Stimulated activated CD8-positive, alpha-beta memory T cell treated with anti-CD3 and anti-CD28 coated beads, Interleukin-4, amount 100 ng/mL, for 1 hour (primary cell): ENCODE data around the gene ATAT1.
"Not testable (repeated sequence)": the region's sequence is repeated elsewhere in the genome, so short reads cannot be mapped to it uniquely, and the experiment has no call there.

ENCODE experiments used
- DNase-seq, 2 donors: peaks; one replicate each; pipeline ENCODE4 v3.0.0-alpha.2; 2020; ENCODE audit warnings: low read depth in 2 of 2, low spot score in 1 of 2

The ATAT1 gene

DNA sequence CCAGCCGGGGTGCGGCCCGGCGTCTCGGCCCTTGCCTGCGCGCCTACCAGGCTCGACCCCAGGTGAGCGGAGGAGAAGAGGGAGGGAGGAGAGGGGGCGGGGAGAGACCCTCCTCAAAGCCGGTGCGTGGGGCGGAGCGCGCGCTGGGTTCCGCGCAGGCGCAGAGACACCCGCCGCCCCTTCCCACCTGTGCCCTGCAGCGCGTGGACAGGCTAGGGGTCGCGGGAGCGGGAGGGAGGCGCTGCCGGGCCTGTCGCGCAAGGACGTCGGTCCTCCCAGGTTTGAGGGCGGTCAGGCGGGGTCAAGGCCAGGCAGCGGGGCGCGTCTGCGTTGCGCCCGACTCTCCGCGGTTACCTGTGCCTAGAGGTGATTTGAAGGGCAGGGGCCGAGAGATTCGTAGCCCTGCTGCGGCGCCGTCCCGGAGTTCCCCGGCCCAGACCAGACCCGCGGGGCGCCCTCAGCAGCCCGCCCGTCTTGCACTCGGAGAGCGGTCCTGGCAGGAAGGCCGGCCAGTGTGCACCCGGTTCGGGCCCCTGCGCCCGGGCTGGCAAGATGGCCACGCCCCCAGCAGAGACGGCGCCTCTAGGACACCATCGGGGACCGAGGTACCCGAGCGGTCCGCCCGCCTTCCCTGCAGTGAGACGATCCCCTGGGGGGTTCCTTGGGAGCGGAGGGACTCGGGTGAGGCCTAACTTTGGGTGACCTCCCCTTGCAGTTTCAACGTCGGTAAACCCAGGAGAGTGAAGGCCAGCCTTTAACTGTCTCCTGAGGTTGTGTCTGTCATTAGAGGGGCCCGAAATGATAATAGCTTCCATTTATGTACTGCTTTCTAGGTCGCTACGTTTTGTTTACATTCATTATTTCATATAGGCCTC is 20.8 kb downstream of the ATAT1 start:
- DNase-seq = peak; percentile 52 to 54

DNA sequence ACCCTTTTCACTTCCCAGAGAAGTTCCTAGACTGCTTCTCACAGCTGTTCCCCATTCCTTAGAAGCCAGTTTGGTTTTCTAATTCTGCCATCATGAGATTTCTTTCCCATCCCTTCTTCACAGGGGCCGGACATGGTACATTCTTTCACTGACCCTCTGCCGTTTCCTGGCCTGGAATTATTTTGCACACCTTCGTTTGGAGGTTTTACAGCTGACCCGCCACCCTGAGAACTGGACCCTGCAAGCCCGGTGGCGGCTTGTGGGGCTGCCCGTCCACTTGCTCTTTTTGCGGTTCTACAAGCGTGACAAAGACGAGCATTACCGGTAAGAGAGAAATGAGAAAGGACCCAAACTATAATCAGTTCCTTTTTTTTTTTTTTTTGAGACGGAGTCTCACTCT is 24.5 kb downstream of the ATAT1 start:
- DNase-seq = no peak

DNA sequence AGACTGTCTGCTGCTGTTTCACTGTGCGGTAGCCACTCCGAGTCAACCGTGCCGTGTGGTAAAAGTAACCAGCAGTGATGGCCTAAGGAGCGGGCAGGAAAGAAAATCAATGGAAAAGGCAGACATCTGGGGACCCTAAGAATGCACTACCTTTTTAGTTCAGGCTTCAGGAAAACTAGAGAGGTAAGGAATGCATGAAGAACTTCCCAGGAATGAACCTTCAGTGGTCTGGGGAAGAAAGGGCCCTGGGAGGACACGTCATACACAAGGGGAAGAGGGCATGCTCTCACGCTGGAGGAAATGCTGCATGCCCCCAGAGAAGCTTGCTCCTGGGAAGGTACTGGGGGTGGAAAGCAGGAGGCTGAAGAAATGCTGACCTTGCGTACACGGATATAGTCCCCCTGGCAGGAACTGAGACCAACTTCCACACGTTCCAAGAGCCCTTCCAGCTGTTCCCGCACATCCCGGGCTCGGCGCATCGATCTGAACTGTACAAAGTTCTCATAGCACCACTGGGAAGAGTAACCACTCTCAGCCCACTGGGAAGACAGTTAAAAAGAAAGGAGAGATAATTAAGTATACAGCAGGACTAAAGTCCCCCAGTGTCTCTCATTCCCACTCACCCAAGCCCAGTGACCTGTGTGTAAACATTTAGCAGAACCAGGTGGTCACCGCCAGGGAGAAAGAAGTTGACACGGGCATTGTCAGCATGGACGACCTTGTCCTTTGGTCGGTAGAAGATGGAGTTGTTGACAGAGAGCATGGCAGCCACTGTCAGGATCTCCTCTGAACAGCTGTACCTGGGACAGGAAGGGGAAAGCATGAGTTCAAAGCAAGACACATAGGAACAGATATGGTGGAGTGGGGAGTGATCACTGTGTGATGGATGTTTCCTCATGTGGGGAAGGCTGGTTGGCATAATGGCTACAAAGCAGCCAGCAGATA is 28.4 kb downstream of the ATAT1 start:
- DNase-seq = no peak

DNA sequence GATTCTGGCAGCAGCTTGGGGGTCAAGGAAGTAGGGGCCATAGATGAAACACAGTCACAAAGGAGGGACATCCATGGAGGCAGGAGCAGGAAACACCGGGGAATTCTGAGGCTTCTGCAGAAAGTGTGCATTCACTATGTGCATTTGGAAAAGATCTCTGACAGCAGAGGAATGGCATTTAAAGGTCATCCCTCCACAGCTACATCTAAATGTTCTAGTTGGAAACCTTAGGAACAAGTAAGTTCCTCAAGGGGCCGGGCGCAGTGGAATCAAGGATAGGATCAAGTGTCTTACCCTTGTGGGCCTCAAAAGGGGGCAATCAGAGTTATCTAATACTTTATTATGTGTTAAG is 29.0 kb downstream of the ATAT1 start:
- no peak for DNase-seq

DNA sequence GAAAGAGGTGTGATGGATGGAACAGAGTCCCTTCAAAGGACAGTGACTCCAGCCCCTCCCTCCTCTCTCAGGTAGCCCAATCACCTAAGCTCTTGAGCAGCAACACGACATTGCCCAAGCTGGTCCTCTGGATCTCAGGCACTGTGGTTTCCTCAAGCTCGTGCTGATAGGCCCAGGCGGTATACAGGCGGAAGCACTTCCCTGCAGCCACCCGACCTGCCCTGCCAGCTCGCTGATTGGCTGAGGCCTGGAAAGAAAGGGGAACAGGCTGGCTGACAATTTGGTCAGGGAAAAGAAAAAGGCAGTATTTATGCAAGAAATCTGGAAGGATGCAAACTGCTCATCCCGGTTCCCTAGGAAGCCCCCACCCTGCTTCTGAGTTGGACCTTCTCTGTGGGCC is 29.8 kb downstream of the ATAT1 start:
- no peak for DNase-seq

DNA sequence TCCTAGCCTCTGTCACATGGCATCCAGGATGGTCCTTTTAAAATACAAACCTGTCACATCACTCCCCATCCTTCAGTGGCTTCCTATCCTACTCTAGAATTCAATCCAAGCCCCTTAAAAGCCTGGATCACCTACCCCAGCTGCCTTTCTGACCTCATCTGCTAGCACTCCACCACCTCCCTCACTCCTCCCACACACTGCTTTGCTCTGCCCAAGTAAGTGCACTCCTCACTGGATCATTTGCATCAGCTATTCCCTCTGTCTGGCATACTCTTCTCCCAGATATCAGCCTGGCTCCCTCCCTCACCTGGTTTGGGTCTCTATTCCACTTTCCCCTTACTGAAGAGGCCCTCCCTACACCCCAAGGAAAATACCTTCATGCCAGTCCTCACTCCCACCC is 30.8 kb downstream of the ATAT1 start:
- no peak for DNase-seq

DNA sequence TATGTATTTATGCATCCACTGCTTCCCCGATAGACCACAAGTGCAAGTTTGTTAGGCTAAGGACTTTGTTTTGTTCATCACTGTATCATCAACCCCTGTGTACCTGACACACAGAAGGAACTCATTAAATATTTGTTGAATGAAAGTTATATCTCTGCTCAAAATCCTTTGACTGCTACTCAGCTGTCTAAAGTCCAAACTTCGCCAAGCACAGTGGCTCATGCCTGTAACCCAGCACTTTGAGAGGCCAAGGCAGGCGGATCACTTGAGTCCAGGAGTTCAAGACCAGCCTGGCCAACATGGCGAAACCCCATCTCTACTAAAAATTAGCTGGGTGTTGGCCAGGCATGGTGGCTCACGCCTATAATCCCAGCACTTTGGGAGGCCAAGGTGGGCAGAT is 31.2 kb downstream of the ATAT1 start:
- DNase-seq = not testable (repeated sequence)

DNA sequence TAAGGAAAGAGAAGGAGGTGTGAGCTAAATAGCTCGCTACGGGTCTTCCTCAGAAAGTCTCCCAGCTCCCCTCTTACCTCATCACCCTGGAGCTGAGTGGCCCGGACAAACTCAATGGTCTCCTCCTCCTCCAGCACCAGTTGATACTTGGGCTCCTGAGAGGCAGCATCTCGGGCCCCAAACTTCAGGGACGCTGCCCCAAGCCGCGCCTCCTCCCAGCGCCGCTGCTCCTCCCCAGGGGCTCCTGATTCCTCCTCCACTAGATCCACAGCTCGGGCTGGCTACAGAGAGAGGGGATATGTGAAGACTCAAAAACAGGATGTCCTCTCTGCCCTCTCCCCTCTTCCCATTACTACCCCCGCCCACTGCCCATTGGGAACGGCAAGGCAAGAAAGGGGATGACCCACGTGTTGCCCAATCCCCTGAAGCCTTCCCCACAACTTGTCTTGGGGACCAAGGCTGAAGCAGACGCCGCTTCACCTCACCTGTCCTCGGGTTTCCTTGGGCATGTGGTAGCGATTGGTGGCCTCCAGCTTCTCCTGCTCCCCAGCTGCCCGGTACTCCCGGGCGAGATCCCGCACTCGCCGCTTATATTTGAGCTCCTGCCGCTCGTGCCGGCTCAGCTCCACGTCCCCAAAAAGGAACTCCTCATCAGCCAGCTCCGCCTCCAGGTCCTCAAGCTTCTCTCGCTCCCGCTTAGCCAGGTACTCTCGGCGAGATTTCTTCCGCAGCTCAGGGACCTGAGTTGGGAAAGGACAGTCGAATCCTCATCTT is 38.5 kb downstream of the ATAT1 start:
- no peak for DNase-seq

DNA sequence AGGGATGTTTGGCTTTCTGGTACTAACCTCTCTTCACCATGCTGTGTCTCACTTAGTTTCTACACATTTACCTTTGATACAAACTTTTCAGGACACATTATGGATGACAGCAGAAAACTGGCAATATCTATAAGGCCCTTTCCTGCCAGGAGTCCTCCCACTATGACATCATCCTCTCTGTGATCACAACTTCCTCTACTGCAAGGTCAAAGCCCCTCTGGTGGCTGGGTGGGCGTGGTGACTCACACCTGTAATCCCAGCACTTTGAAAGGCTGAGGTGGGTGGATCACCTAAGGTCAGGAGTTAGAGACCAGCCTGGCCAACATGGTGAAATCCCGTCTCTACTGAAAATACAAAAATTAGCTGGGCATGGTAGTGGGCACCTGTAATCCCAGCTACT is 39.6 kb downstream of the ATAT1 start:
- DNase-seq = not testable (repeated sequence)

DNA sequence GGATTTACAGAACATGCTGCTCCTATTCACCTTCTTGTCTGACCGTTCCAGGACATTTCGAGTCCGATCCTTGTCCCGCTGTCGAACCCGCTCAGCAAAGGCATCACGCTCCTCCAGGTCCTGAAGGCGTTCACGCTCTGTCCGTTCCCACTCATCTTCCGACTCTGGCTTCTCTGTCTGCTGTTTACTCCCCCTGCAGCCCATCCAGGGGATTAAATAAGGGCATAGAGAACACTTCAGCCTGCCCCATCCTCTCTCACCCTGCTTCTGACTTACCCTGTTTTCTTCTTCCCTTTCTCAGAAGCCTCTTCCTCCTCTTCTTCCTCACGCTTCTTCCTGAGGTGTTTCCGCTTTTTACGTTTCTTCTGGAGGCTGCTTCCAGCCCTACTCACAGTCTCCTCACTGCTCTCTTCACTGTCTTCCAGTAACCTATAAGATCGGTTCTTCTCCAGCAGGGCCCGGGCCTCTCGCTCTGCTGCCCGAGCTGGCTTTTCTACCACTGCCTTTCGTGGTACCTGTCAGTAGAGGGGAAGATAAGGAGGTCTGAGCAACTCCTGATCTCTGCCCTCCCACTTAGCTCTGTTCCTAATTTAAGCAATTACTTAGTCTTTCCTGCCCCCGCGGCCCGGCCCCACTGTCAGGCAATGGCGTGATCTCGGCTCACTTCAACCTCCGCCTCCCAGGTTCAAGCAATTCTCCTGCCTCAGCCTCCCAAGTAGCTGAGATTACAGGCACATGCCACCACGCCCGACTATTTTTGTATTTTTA is 44.3 kb downstream of the ATAT1 start:
- DNase-seq = no peak

DNA sequence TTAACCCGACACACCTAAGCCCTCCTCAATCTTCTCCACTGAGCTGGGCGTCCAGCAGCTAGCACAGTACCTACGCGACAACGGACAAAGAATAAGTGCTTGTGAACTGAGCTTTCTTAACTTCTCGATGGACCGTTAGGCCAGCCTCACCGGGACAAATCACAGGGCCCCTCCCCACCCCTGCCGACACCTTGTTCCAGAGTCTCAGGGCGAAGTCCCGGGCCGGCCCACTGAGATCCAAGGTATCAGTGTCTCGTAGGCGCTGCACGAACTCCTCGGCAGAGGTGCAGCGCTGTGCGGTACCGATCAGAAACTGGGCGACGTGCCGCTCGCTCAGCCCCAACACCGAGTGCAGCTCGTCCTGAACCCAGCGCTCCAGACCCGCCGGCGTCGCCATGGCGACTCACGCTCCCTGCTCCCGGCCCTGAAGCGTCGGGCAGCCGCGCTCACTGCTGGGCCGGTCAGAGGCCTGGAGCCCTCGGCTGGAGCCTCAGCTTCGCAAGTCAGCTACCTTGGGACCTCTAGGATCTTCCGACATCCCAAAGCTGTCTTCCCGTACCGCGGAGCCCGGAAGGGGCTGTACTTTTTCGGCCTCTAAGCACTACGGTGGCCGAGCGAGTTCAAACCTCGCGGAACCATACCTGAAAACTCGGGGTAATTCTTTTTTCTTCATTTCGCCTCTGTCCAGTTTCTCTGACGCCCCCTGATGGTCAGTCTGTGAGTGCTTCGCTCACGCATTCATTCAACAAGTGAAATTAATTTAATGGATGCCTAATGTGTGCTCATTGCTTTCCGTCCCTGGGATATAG is 46.0 kb downstream of the ATAT1 start, which contains the start of gene DHX16:
TSS of gene DHX16 (minus strand) at position 562 of the 809 bp plus-strand sequence. CDS start at position 397, 165 bp downstream.
- DNase-seq = peak; percentile 80 to 81

DNA sequence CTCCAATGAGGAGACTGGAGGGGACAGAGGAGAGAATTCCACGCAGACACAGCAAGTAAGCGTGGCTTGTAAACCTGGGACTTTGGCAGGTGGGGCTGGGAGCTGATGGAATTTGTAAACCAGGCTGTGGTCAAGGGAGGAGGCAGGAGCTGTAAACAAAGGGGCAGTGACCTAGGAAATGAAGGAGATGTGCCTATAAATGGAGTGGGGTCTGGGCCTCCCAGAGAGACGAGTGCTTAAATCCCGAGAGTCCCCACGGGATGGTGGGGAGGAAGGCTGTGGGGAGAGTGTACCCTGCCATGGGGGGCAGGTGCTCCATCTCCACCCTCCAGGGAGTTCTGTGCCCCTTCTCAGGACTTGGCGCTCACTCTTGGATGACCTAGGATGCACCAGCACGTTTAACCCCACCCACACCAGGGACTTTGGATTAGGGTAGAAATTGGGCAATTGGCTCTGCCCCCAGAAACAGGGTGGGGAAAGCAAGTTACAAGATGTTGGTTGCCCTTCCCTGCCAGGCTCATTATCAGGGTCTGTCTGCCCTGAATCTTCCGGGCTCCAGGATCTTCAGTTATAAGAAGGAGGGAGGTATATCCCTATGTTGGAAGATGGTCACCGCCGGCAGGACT is 50.1 kb downstream of the ATAT1 start:
- DNase-seq = no peak

DNA sequence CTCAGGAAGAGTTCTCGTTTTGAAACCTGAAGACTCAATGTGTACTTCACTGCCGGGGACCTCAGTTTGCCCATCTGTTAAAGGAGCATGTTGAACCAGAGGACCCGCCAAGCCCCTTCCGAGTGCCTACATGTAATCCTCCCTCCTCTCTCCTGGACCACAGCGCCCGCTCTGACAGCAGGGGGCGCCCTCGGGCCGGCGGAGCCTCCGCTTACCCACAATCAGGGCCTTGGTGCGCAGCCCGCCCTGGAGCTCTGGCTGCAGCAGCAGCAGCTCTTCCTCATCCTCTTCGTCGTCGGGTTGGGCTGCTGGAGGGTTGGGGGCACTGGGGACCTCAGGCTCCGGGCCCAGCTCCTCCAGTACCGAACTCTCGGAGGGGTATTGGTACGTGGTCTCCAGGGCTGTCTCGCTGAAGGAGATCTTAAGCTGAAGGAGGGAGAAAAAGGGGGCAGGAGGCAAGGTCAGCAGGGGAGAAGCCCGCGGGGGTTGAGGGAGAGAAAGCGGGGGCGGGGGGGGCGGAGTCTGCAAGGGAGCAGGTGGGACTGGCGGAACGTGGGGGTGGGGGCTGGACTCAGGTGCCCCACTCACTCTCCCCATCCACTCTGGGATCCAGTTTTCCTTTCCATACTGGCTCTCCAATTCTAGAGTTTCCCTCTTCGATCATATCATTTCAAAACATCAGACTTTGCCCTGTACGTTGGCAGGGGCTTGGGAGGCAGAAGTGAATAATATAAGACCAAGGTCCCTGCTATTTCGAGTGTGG is 52.5 kb downstream of the ATAT1 start:
- peak; percentile 86 to 88 for DNase-seq

DNA sequence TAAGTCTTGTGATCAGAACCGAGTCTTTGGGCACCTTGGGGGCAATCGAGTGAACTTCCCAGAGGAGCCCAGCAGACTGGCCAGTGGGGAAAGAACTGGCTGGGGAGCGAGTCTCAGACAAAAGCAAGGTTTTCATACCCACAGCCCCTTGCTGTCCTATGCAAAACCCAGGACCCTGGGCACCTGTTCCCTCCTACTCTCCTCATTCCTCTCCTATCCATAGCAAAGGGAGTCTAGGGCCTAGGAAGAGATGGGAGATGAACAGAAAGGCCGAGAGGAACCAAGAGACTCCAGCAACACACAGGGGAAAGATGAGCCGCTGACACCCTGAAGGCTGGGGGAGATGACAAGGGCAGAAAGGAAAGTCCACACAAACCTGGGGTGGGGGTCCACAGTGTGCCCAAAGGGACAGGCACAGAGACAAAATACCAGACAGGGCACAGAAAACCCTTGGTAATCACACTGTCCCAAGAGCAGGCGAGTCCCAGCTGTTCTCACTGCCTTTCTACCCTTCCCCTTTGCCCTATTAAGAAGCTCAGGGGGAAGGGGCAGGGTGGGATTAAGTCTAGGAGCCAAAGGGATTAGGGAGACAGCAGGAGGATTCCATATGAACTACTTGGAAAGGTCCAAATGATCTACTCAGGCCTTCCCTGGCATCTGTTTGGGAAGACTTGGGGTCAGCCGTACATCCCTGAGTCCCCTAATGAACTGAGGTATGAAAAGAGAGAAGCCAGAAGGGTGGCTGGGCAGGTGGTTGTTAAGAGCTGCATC is 53.3 kb downstream of the ATAT1 start:
- no peak for DNase-seq

DNA sequence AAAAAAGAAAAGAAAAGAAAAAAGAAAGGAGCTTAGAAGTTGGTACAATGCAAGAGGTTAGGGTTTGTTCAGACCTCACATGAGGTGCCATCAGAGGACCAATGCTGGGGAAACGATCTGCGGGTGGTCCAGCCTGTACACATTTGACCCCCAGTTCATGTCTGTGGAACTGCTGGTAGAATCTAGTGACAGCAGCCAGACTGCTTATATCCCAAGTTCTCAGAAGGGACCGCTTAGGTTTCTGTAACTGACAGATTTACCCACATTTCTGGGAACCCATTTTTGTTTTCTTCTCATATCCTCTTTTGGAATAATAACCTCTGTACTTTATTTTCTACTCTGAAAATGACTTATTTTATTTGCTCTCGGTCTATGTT is 55.1 kb downstream of the ATAT1 start:
- no peak for DNase-seq

DNA sequence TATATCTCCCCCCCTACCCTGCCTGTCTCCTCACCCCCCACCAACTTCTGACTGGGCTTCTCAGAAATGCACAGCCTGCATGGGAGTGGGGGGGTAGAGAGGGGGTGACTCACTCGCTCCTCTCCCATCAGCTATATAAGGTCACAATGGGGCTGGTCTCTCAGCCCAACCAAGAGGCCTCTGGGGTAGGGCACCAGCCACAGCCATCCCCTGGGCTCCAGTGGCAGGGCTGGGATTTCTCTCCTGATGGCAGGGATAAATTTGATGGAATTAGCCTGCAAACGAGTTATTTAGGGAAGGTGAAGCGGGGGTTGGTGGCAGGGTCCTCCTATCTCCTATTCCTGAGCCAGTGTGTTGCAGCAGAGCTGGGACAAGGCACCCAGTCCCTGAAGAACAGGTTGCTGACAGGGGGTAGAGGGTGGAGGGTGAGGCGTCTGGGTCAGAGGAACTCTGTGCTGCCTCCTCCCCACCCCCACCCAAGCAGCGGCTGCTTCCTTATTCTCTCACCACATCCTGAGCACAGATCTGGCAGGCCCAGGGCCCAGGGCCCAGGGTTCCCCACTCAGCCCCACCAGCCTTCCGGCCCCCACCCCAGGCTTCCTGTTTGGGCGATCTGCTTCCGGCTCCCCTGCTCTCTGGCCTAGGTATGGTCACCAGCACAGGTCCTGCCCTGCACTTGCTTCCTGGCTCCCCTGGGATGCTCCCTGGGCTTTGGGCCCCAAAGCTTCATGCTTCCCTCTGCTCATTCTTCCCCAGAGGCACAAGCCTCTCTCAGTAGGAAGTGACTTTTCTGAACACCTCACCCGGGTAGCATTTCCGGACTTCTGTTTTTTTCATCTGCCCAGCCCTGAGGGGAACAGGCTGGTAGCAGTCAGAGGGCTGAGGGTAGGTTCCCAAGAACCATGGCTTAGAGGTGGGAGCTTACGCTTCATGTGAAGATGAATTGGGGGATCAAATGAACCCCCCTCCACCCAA is 55.8 kb downstream of the ATAT1 start:
- DNase-seq = peak; percentile 74
